ENCODE results near the gene AKR1E2. TPM values are rescaled to one million over a fixed set of nuclear protein-coding genes. Genes with fewer than 3 reads are reported as not detected.
A peak's percentile ranks its signal among the peaks of the same experiment; 100 is the strongest.

Gene AKR1E2
- total and polyA plus RNA-seq, 9 of the 15 experiments (the other 6 are each of a cell fraction or from before 2014, with no cell fraction given): 4.2 to 16.6 (median 9.8) TPM

DNA sequence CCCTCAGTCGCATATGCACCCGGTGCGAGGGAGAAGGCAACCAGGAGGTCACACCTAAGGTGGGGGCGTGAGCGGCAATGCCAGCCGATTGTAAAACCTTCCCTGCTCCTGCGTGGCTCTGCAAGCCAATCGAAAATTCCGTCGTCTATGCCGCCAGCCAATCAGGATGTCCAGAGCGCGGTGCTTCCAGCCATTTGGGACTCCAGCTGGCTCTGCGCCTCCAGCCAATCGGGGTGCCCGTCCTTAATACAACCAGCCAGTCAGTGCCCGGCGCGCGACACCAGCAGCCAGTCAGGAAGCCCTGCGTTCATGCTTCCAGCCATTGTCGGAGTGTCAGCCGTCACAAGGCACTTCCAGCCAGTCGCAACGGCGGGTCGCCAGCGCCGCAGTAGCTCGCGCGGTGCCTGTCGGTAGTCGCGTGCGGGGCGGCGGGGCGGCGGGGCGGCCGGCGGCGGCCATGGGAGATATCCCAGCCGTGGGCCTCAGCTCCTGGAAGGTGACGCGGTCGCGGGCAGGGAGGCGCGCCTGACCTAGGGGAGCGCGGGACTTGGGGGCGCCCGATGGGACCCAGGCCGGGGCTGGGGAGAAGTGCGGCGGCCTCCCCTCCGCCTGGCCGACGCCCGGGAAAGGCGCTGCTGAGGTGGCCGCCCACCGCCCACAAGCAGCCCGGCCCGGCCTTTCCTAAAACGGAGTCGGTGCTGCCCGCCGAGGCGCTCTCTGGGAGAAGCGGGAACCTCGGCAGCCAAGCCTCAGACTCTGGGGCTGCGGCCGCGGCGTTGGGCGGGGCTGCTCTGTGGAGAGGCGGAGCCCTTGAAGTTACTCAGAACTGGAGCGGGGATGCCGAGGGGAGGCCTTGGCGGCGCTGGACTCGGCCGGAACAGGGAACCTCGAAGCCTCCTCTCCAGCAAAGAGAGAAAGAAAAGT, at the start of gene AKR1E2 (continued):
- TF ChIP-seq, protein P1, sequence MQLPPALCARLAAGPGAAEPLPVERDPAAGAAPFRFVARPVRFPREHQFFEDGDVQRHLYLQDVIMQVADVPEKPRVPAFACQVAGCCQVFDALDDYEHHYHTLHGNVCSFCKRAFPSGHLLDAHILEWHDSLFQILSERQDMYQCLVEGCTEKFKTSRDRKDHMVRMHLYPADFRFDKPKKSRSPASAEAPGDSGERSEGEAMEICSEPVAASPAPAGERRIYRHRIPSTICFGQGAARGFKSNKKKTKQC (CRISPR knock-in tag; IDR thresholded peaks at IDR 0.05): peak; percentile 44; the same call in 1 of the 2 replicates
- no peak for TF ChIP-seq HDAC3 (IDR thresholded peaks at IDR 0.05; ENCODE audit: borderline replicate concordance, partially characterized antibody)
- TF ChIP-seq BDP1 (IDR thresholded peaks at IDR 0.05; ENCODE audit: insufficient read depth, insufficient read length): no peak
- no peak for TF ChIP-seq ZNF354B (CRISPR knock-in tag; IDR thresholded peaks at IDR 0.05)
- TF ChIP-seq MAFG (tag; conservative IDR thresholded peaks at IDR 0.05): no peak
- peak; percentile 62 for TF ChIP-seq FOXM1 (IDR thresholded peaks at IDR 0.05; ENCODE audit: low read depth)
- TF ChIP-seq FOXM1 (CRISPR knock-in tag; IDR thresholded peaks at IDR 0.05; ENCODE audit: low read depth): no peak
- TF ChIP-seq, protein P2, sequence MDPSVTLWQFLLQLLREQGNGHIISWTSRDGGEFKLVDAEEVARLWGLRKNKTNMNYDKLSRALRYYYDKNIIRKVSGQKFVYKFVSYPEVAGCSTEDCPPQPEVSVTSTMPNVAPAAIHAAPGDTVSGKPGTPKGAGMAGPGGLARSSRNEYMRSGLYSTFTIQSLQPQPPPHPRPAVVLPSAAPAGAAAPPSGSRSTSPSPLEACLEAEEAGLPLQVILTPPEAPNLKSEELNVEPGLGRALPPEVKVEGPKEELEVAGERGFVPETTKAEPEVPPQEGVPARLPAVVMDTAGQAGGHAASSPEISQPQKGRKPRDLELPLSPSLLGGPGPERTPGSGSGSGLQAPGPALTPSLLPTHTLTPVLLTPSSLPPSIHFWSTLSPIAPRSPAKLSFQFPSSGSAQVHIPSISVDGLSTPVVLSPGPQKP (CRISPR knock-in tag; IDR thresholded peaks at IDR 0.05): no peak
- no peak for TF ChIP-seq SRSF1 (IDR thresholded peaks at IDR 0.05; ENCODE audit: low read depth, low read length)
- TF ChIP-seq EZH2 (IDR thresholded peaks at IDR 0.05; ENCODE audit: borderline replicate concordance, low read depth, low read length): no peak
- 0 out of 2 replicates have a peak, but pooled peaks have one; percentile 9 for TF ChIP-seq CBFA2T3 (IDR thresholded peaks at IDR 0.05)
- no peak for TF ChIP-seq RFX1 (IDR thresholded peaks at IDR 0.05)
- no peak for TF ChIP-seq ARID1B (IDR thresholded peaks at IDR 0.05)
- TF ChIP-seq PHF8 (IDR thresholded peaks at IDR 0.05; ENCODE audit: borderline replicate concordance, low read length): peak; percentile 65
- TF ChIP-seq, protein P3, sequence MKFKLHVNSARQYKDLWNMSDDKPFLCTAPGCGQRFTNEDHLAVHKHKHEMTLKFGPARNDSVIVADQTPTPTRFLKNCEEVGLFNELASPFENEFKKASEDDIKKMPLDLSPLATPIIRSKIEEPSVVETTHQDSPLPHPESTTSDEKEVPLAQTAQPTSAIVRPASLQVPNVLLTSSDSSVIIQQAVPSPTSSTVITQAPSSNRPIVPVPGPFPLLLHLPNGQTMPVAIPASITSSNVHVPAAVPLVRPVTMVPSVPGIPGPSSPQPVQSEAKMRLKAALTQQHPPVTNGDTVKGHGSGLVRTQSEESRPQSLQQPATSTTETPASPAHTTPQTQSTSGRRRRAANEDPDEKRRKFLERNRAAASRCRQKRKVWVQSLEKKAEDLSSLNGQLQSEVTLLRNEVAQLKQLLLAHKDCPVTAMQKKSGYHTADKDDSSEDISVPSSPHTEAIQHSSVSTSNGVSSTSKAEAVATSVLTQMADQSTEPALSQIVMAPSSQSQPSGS (CRISPR knock-in tag; IDR thresholded peaks at IDR 0.05): no peak
- peak; percentile 54 for TF ChIP-seq BCL6 (CRISPR knock-in tag; IDR thresholded peaks at IDR 0.05)
- peak; percentile 7 for TF ChIP-seq SP2 (IDR thresholded peaks at IDR 0.05; ENCODE audit: extremely low read depth, low read depth, low read length, poor library complexity, severe bottlenecking)
- TF ChIP-seq, protein P4, sequence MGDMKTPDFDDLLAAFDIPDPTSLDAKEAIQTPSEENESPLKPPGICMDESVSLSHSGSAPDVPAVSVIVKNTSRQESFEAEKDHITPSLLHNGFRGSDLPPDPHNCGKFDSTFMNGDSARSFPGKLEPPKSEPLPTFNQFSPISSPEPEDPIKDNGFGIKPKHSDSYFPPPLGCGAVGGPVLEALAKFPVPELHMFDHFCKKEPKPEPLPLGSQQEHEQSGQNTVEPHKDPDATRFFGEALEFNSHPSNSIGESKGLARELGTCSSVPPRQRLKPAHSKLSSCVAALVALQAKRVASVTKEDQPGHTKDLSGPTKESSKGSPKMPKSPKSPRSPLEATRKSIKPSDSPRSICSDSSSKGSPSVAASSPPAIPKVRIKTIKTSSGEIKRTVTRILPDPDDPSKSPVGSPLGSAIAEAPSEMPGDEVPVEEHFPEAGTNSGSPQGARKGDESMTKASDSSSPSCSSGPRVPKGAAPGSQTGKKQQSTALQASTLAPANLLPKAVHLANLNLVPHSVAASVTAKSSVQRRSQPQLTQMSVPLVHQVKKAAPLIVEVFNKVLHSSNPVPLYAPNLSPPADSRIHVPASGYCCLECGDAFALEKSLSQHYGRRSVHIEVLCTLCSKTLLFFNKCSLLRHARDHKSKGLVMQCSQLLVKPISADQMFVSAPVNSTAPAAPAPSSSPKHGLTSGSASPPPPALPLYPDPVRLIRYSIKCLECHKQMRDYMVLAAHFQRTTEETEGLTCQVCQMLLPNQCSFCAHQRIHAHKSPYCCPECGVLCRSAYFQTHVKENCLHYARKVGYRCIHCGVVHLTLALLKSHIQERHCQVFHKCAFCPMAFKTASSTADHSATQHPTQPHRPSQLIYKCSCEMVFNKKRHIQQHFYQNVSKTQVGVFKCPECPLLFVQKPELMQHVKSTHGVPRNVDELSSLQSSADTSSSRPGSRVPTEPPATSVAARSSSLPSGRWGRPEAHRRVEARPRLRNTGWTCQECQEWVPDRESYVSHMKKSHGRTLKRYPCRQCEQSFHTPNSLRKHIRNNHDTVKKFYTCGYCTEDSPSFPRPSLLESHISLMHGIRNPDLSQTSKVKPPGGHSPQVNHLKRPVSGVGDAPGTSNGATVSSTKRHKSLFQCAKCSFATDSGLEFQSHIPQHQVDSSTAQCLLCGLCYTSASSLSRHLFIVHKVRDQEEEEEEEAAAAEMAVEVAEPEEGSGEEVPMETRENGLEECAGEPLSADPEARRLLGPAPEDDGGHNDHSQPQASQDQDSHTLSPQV (IDR thresholded peaks at IDR 0.05): peak; percentile 90
- no peak for TF ChIP-seq TSC22D4 (tag; IDR thresholded peaks at IDR 0.05)
- TF ChIP-seq, protein P5, sequence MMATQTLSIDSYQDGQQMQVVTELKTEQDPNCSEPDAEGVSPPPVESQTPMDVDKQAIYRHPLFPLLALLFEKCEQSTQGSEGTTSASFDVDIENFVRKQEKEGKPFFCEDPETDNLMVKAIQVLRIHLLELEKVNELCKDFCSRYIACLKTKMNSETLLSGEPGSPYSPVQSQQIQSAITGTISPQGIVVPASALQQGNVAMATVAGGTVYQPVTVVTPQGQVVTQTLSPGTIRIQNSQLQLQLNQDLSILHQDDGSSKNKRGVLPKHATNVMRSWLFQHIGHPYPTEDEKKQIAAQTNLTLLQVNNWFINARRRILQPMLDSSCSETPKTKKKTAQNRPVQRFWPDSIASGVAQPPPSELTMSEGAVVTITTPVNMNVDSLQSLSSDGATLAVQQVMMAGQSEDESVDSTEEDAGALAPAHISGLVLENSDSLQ (IDR thresholded peaks at IDR 0.05): peak; percentile 61; the same call in 1 of the 2 replicates
